GM19099 (cell line): ENCODE results near the gene RPRD2.

Source experiments
- POLR2A ChIP-seq: IDR thresholded peaks from 3 replicates; pipeline ENCODE4 v1.6.1; 2011; ENCODE audit warnings: low read depth; ENCODE audit not compliant: insufficient read length; ENCODE audit errors: extremely low read depth

The RPRD2 gene

GRCh38 chr1:150383631-150384324, 19.8 kb downstream of the RPRD2 start:
- TF ChIP-seq POLR2A: no peak

GRCh38 chr1:150385537-150386445, 21.8 kb downstream of the RPRD2 start:
- TF ChIP-seq POLR2A: no peak

- TF ChIP-seq POLR2A: no peak
These were observed 22.6 kb downstream of the RPRD2 start for GRCh38 chr1:150386592-150386991.

- no peak for TF ChIP-seq POLR2A
These were observed 23.3 kb downstream of the RPRD2 start for GRCh38 chr1:150387200-150387599.

GRCh38 chr1:150388241-150388640, 24.3 kb downstream of the RPRD2 start:
- TF ChIP-seq POLR2A: no peak

- TF ChIP-seq POLR2A: no peak
These were observed 25.7 kb downstream of the RPRD2 start for GRCh38 chr1:150389650-150390049.

- TF ChIP-seq POLR2A: no peak
These were observed 28.7 kb downstream of the RPRD2 start for GRCh38 chr1:150392627-150393026.

GRCh38 chr1:150397392-150398032, 33.6 kb downstream of the RPRD2 start:
- no peak for TF ChIP-seq POLR2A

GRCh38 chr1:150404465-150404864, 40.5 kb downstream of the RPRD2 start:
- TF ChIP-seq POLR2A: no peak

- no peak for TF ChIP-seq POLR2A
These were observed 41.7 kb downstream of the RPRD2 start for GRCh38 chr1:150405660-150406059.

GRCh38 chr1:150406483-150406882, 42.5 kb downstream of the RPRD2 start:
- TF ChIP-seq POLR2A: no peak

GRCh38 chr1:150407330-150407729, 43.4 kb downstream of the RPRD2 start:
- no peak for TF ChIP-seq POLR2A

GRCh38 chr1:150408800-150409199, 44.9 kb downstream of the RPRD2 start:
- no peak for TF ChIP-seq POLR2A

- TF ChIP-seq POLR2A: no peak
These were observed 45.8 kb downstream of the RPRD2 start for GRCh38 chr1:150409504-150410362.
